HepG2 (cell line): ENCODE data around the gene ST6GALNAC3. TPM values are rescaled to one million over a fixed set of nuclear protein-coding genes. Genes with fewer than 3 reads are reported as not detected.

Experiments
- ATAC-seq: fragments of 200-7000 bp; cut with Tn5 transposase; 3 replicates; pipeline ENCODE4 v1.9.1; 2020; ENCODE audit warnings: mild to moderate bottlenecking, moderate library complexity
- BruUV-seq: library from RNA; stranded (reverse); fragments of 400-500 nt; replicated peaks from 2 replicates; lab custom pipeline; 2021; lab: Mats Ljungman, UMichigan
- CTCF ChIA-PET: fragments of 300-600 bp; formaldehyde crosslinking; extraction: SDS; loops from one replicate; lab custom pipeline; 2021; ENCODE audit warnings: low total read pairs, inconsistent platforms, low intra/inter-chr PET ratio; lab: Yijun Ruan, JAX
- POLR2A ChIA-PET: fragments of 350-600 bp; sonication (Branson Sonifier 250); formaldehyde crosslinking; loops from one replicate; lab custom pipeline; 2020; ENCODE audit warnings: antibody characterized with exemption, inconsistent platforms; lab: Yijun Ruan, JAX
- DNase-seq: peaks from one replicate; pipeline ENCODE4 v3.0.0-alpha.2; 2015; ENCODE audit warnings: low spot score
- FAIRE-seq: peaks from 3 replicates; lab custom pipeline; 2011; peaks lifted over from hg19 to GRCh38; lab: Jason Lieb, UNC
- H2AFZ ChIP-seq: one replicate; pipeline ENCODE4 v1.6.1; 2011; ENCODE audit warnings: low read length, inconsistent platforms
- H3K27ac ChIP-seq: fragments of 300-600 bp; 3 replicates; pipeline ENCODE4 v1.8.0; 2011; ENCODE audit warnings: mixed run types, mild to moderate bottlenecking, mixed read lengths, low read length, inconsistent platforms; ENCODE audit not compliant: insufficient read depth; ENCODE audit errors: extremely low read length
- H3K27me3 ChIP-seq, 2 experiments: fragments of 200-600 bp in 1 of 2; 2 replicates in 1 of 2; 3 replicates in 1 of 2; pipeline versions ENCODE4 v1.6.0 to v1.8.0; 2011; ENCODE audit warnings: low read length in 2 of 2, mild to moderate bottlenecking in 2 of 2, moderate library complexity in 2 of 2, inconsistent platforms in 1 of 2; ENCODE audit not compliant: insufficient read depth in 2 of 2, control insufficient read depth in 1 of 2
- H3K36me3 ChIP-seq, 2 experiments: fragments of 200-600 bp in 1 of 2; replicated peaks in 1 of 2; 2 replicates in 1 of 2; 3 replicates in 1 of 2; pipeline versions ENCODE4 v1.5.1 to v1.8.0; 2011; ENCODE audit warnings: low read length in 2 of 2, inconsistent platforms in 1 of 2; ENCODE audit not compliant: insufficient read depth in 2 of 2, control insufficient read depth in 1 of 2
- H3K4me1 ChIP-seq: 2 replicates; pipeline ENCODE4 v1.5.1; 2012; ENCODE audit warnings: low read length, inconsistent platforms; ENCODE audit not compliant: insufficient read depth
- H3K4me2 ChIP-seq: 2 replicates; pipeline ENCODE4 v1.6.0; 2011; ENCODE audit warnings: low read depth, low read length, inconsistent platforms
- H3K4me3 ChIP-seq, 3 experiments: fragments of 200-600 bp in 1 of 3; sonication (generic), shearing (Covaris generic) in 1 of 3; replicated peaks in 1 of 3; 2 replicates each; pipeline ENCODE4 v1.5.1; 2011 to 2016; ENCODE audit warnings: low read length in 3 of 3, inconsistent platforms in 2 of 3, low read depth in 2 of 3, mild to moderate bottlenecking in 2 of 3, control low read depth in 1 of 3, mixed read lengths in 1 of 3; ENCODE audit not compliant: insufficient read depth in 1 of 3
- H3K79me2 ChIP-seq: one replicate; pipeline ENCODE4 v1.6.1; 2011; ENCODE audit warnings: low read length, inconsistent platforms; ENCODE audit not compliant: insufficient read depth
- H3K9ac ChIP-seq: 2 replicates; pipeline ENCODE4 v1.6.0; 2011; ENCODE audit warnings: mild to moderate bottlenecking, low read depth, low read length, inconsistent platforms; ENCODE audit not compliant: insufficient read depth
- H3K9me3 ChIP-seq: 2 replicates; pipeline ENCODE4 v1.5.1; 2012; ENCODE audit warnings: mild to moderate bottlenecking, low read length
- H4K20me1 ChIP-seq: 2 replicates; pipeline ENCODE4 v1.6.0; 2011; ENCODE audit warnings: inconsistent platforms, mild to moderate bottlenecking, low read length, moderate library complexity; ENCODE audit not compliant: insufficient read depth
- ZBTB42 ChIP-seq: sonication (generic); formaldehyde crosslinking; IDR thresholded peaks from 2 replicates; pipeline ENCODE4 v1.5.0; 2020; ENCODE audit warnings: mild to moderate bottlenecking, missing genetic modification reagents
- ZNF879 ChIP-seq: sonication (generic); formaldehyde crosslinking; IDR thresholded peaks from 2 replicates; pipeline ENCODE4 v1.8.1; 2023; ENCODE audit warnings: missing genetic modification reagents
- WGBS: methylation state at CpG from one replicate; pipeline ENCODE4 v1.1.6; 2017; ENCODE audit warnings: low lambda C conversion rate; 5-methylcytosine and 5-hydroxymethylcytosine counted together
- in situ Hi-C: cut with HindIII; loops from 2 replicates; pipeline ENCODE4 v1.10.0; 2017; ENCODE audit warnings: low pct_unique_long_range_greater_than_20kb; ENCODE audit not compliant: extremely low pct_ligation_motif_present
- intact Hi-C: fragments of 100-400 bp; cut with micrococcal nuclease; formaldehyde crosslinking; loops from one replicate; pipeline ENCODE4 v1.10.0; 2022; ENCODE audit not compliant: unreplicated experiment
- polyA plus RNA-seq, 8 experiments: library from polyadenylated mRNA; depleted of rRNA in 3 of 8; stranded (reverse) in 7 of 8; unstranded in 1 of 8; fragments of >200 nt; fragmentation: Illumina TruSeq in 4 of 8; extraction: Trizol in 4 of 8; gene quantifications; 2 replicates each; pipeline versions ENCODE4 v1.2.1 to v1.2.3, GENCODE V29; 2011 to 2016; ENCODE audit warnings: low read depth in 4 of 8, missing spikeins in 1 of 8, mixed read lengths in 1 of 8; ENCODE audit not compliant: insufficient read depth in 1 of 8
- total RNA-seq, 5 experiments: library from RNA; depleted of rRNA; stranded (reverse); fragments of >200 nt; fragmentation: Illumina TruSeq; extraction: Trizol; gene quantifications; 2 replicates each; pipeline ENCODE4 v1.2.3, GENCODE V29; 2016; ENCODE audit warnings: low read depth in 1 of 5
- TF ChIP-seq, protein P1 (sequence below): sonication (generic); formaldehyde crosslinking; IDR thresholded peaks from 2 replicates; pipeline ENCODE4 v1.4.0; 2020; ENCODE audit warnings: mild to moderate bottlenecking, missing genetic modification reagents, borderline replicate concordance

The ST6GALNAC3 gene
- total and polyA plus RNA-seq, 2 of the 13 experiments (the other 11 are each of a cell fraction or from before 2014, with no cell fraction given): not detected

DNA sequence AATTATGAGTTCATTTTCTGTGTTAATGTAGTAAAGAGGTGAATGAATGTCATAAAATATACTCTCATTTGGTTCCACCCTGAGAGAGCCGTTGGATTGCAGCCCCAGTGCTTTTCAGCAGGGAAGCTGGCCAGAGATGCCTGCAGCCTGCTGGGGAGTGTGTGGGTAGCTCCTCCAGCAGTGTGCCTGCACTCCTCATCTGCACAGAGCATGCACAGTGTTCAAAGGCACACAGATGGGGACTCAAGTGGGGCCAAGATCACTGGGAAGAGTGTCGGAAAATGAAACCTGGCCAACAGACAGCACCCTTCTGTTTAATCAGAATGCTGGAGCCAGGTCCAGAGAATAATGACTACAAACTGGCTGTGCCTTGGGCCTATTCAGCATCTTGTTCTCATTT, 206.8 kb downstream of the ST6GALNAC3 start (continued):
- TF ChIP-seq, protein P1, sequence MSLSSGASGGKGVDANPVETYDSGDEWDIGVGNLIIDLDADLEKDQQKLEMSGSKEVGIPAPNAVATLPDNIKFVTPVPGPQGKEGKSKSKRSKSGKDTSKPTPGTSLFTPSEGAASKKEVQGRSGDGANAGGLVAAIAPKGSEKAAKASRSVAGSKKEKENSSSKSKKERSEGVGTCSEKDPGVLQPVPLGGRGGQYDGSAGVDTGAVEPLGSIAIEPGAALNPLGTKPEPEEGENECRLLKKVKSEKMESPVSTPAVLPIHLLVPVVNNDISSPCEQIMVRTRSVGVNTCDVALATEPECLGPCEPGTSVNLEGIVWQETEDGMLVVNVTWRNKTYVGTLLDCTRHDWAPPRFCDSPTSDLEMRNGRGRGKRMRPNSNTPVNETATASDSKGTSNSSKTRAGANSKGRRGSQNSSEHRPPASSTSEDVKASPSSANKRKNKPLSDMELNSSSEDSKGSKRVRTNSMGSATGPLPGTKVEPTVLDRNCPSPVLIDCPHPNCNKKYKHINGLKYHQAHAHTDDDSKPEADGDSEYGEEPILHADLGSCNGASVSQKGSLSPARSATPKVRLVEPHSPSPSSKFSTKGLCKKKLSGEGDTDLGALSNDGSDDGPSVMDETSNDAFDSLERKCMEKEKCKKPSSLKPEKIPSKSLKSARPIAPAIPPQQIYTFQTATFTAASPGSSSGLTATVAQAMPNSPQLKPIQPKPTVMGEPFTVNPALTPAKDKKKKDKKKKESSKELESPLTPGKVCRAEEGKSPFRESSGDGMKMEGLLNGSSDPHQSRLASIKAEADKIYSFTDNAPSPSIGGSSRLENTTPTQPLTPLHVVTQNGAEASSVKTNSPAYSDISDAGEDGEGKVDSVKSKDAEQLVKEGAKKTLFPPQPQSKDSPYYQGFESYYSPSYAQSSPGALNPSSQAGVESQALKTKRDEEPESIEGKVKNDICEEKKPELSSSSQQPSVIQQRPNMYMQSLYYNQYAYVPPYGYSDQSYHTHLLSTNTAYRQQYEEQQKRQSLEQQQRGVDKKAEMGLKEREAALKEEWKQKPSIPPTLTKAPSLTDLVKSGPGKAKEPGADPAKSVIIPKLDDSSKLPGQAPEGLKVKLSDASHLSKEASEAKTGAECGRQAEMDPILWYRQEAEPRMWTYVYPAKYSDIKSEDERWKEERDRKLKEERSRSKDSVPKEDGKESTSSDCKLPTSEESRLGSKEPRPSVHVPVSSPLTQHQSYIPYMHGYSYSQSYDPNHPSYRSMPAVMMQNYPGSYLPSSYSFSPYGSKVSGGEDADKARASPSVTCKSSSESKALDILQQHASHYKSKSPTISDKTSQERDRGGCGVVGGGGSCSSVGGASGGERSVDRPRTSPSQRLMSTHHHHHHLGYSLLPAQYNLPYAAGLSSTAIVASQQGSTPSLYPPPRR (CRISPR knock-in tag): no peak

DNA sequence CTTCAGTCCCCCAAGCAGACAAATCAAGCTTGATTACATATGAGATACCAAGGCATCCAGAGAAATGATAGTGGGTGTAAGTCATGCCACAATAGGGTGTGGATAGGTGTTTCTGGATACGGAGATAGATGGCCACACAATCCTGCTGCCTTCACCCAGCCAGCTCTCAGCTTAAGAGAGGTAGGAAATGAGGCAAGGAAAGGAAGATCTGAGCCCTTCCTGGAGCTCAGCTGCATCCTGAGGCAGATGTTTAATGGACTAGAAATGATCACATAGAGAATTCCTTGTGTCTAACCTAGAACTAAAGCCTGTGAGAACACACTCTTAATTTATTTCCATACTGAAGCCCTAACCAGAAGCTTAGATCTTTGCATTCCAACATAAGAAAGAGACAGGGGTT, 210.3 kb downstream of the ST6GALNAC3 start:
- CTCF ChIA-PET: no interaction called here
- no peaks in the 10 kb centered on the region for H3K79me2 ChIP-seq
- no peaks in the 10 kb centered on the region for H3K4me1 ChIP-seq
- no peak overlapping the region for H3K9ac ChIP-seq
- no peak overlapping the region for H3K4me3 ChIP-seq
- ATAC-seq: no peak
- in situ Hi-C loops (no loop called here), intact Hi-C loops (no loop called here)
- FAIRE-seq: no peak
- H2AFZ ChIP-seq: no peak overlapping the region
- 0% methylated on average over 1 of the region's 1 CpG for WGBS
- DNase-seq: no peak
- no TSS peak for BruUV-seq
- H3K27me3 ChIP-seq: no peaks in the 10 kb centered on the region
- no peaks in the 10 kb centered on the region for H4K20me1 ChIP-seq
- H3K4me2 ChIP-seq: no peak overlapping the region
- POLR2A ChIA-PET: no interaction called here
- TF ChIP-seq ZNF879 (no peak), ZBTB42 (no peak)
- no peaks in the 10 kb centered on the region for H3K9me3 ChIP-seq
- H3K27ac ChIP-seq: no peak overlapping the region
- no peaks in the 10 kb centered on the region for H3K36me3 ChIP-seq
